ENCODE measurements around the gene POLG. TPM values are rescaled to one million over a fixed set of nuclear protein-coding genes. Genes with fewer than 3 reads are reported as not detected.

The POLG gene
- total RNA-seq, 2 experiments from 2014 or later, result 139 to 140 TPM

GRCh38 chr15:89320200-89320599 is 14.4 kb downstream of the POLG start:
- Mint-ChIP-seq H3K4me1 (ENCODE audit: low read depth) (no peaks in the 10 kb centered on the region), H3K4me3 (no peak overlapping the region), H3K27me3 (no peaks in the 10 kb centered on the region), H3K36me3 (ENCODE audit: low read depth) (peaks cover 97% of the 10 kb centered on the region), H3K9me3 (no peaks in the 10 kb centered on the region), H3K27ac (peak overlapping the region; percentile 11)
- intact Hi-C loops (cut with DNase I, micrococcal nuclease), result no loop called here
- H3K36me3 ChIP-seq (ENCODE audit: insufficient read depth, low read length), result peaks cover 97% of the 10 kb centered on the region
- peaks cover 2% of the 10 kb centered on the region for H3K4me1 ChIP-seq (ENCODE audit: insufficient read depth, low read length)
- ATAC-seq (ENCODE audit: poor library complexity) (no peak), DNase-seq (no peak)
- no peaks in the 10 kb centered on the region for H3K9me3 ChIP-seq (ENCODE audit: control insufficient read depth in 1 of 2, insufficient read depth in 1 of 2, low read length in 2 of 2)
- CTCF ChIA-PET, result no interaction called here
- no peak overlapping the region for H3K27ac ChIP-seq (ENCODE audit: low read depth in 1 of 2, low read length in 2 of 2)
- no peak overlapping the region for H3K4me3 ChIP-seq (ENCODE audit: low read length)
- TF ChIP-seq, protein P1, sequence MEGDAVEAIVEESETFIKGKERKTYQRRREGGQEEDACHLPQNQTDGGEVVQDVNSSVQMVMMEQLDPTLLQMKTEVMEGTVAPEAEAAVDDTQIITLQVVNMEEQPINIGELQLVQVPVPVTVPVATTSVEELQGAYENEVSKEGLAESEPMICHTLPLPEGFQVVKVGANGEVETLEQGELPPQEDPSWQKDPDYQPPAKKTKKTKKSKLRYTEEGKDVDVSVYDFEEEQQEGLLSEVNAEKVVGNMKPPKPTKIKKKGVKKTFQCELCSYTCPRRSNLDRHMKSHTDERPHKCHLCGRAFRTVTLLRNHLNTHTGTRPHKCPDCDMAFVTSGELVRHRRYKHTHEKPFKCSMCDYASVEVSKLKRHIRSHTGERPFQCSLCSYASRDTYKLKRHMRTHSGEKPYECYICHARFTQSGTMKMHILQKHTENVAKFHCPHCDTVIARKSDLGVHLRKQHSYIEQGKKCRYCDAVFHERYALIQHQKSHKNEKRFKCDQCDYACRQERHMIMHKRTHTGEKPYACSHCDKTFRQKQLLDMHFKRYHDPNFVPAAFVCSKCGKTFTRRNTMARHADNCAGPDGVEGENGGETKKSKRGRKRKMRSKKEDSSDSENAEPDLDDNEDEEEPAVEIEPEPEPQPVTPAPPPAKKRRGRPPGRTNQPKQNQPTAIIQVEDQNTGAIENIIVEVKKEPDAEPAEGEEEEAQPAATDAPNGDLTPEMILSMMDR (IDR thresholded peaks at IDR 0.05), result no peak
- POLR2A ChIA-PET, result interaction anchor here (2.0 kb wide), 1 partner anchor 9 kb away, joined by 5 read pairs; no protein-coding TSS in a partner anchor
- no peaks in the 10 kb centered on the region for H3K27me3 ChIP-seq (ENCODE audit: control insufficient read depth in 1 of 2, insufficient read depth in 2 of 2, low read length in 2 of 2)

GRCh38 chr15:89319678-89320077 is 14.9 kb downstream of the POLG start:
- peak overlapping the region; percentile 11 for H3K27ac Mint-ChIP-seq
- H3K9me3 ChIP-seq (ENCODE audit: control insufficient read depth in 1 of 2, insufficient read depth in 1 of 2, low read length in 2 of 2), result no peaks in the 10 kb centered on the region
- no peak overlapping the region for H3K27ac ChIP-seq (ENCODE audit: low read depth in 1 of 2, low read length in 2 of 2)
- ATAC-seq (ENCODE audit: poor library complexity) (no peak), DNase-seq (no peak)
- no peak overlapping the region for H3K4me3 ChIP-seq (ENCODE audit: low read length)
- intact Hi-C loops (cut with DNase I, micrococcal nuclease), result no loop called here
- H3K4me1 ChIP-seq (ENCODE audit: insufficient read depth, low read length), result peaks cover under 1% of the 10 kb centered on the region
- no peaks in the 10 kb centered on the region for H3K27me3 Mint-ChIP-seq
- H3K27me3 ChIP-seq (ENCODE audit: control insufficient read depth in 1 of 2, insufficient read depth in 2 of 2, low read length in 2 of 2), result no peaks in the 10 kb centered on the region
- TF ChIP-seq, protein P1 (IDR thresholded peaks at IDR 0.05), result no peak
- CTCF ChIA-PET, result no interaction called here
- H3K36me3 Mint-ChIP-seq (ENCODE audit: low read depth), result peaks cover 97% of the 10 kb centered on the region
- H3K36me3 ChIP-seq (ENCODE audit: insufficient read depth, low read length), result peaks cover 96% of the 10 kb centered on the region
- no peaks in the 10 kb centered on the region for H3K4me1 Mint-ChIP-seq (ENCODE audit: low read depth)
- no peaks in the 10 kb centered on the region for H3K9me3 Mint-ChIP-seq
- POLR2A ChIA-PET, result interaction anchor here (2.0 kb wide), 1 partner anchor 10 kb away, joined by 5 read pairs; no protein-coding TSS in a partner anchor
- H3K4me3 Mint-ChIP-seq, result no peak overlapping the region

DNA sequence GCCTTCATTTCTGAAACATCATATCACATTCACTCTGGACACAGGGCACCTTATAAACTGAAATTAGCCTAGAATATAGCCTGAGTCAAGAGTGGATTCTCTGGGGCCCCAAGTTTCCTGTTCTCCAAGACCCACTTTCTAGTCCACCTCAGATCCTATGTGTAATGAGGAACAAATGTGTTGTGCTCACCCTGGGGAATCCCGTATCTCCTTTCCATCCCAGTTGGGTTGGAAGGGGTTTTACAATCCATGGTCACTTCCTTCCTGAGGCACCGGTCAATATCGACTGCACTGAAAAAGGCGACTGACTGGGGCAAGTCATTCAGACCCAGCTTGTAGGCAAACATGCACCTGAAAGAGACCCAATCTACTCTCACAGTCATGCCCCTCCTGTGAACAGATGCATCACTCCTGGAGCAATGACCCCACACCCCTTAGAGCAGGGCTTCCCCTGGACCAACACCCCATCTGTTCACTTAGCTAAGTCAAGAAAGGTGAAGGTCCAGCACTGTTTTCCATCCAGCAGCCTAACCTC is 17.4 kb downstream of the POLG start:
- H3K4me1 ChIP-seq (ENCODE audit: insufficient read depth, low read length), result no peaks in the 10 kb centered on the region
- intact Hi-C loops (cut with DNase I, micrococcal nuclease), result no loop called here
- no peaks in the 10 kb centered on the region for H3K27me3 ChIP-seq (ENCODE audit: control insufficient read depth in 1 of 2, insufficient read depth in 2 of 2, low read length in 2 of 2)
- Mint-ChIP-seq H3K27me3 (no peaks in the 10 kb centered on the region), H3K4me1 (ENCODE audit: low read depth) (no peaks in the 10 kb centered on the region), H3K4me3 (no peak overlapping the region), H3K27ac (peak overlapping the region; percentile 12), H3K36me3 (ENCODE audit: low read depth) (peaks cover 83% of the 10 kb centered on the region), H3K9me3 (no peaks in the 10 kb centered on the region)
- DNase-seq, result no peak
- ChIA-PET CTCF (no interaction called here), POLR2A (interaction anchor here (1.3 kb wide), 1 partner anchor 18 kb away, joined by 4 read pairs; no protein-coding TSS in a partner anchor)
- ATAC-seq (ENCODE audit: poor library complexity), result no peak
- peaks cover 75% of the 10 kb centered on the region for H3K36me3 ChIP-seq (ENCODE audit: insufficient read depth, low read length)
- H3K27ac ChIP-seq (ENCODE audit: low read depth in 1 of 2, low read length in 2 of 2), result peak overlapping the region in 1 of 2 donors; percentile 29
- TF ChIP-seq, protein P1 (IDR thresholded peaks at IDR 0.05), result no peak
- no peak overlapping the region for H3K4me3 ChIP-seq (ENCODE audit: low read length)
- H3K9me3 ChIP-seq (ENCODE audit: control insufficient read depth in 1 of 2, insufficient read depth in 1 of 2, low read length in 2 of 2), result no peaks in the 10 kb centered on the region

Measured in CD4-positive, alpha-beta T cell (primary cell).